PC-9 (cell line): ENCODE data around the gene FGD5. TPM values are rescaled to one million over a fixed set of nuclear protein-coding genes. Genes with fewer than 3 reads are reported as not detected.

Source experiments
- BruUV-seq: library from RNA; stranded (reverse); fragments of 400-500 nt; replicated peaks from 2 replicates; lab custom pipeline; 2021; lab: Mats Ljungman, UMichigan
- CTCF ChIA-PET: fragments of 300-600 bp; sonication (Branson Sonifier 250); formaldehyde crosslinking; loops from one replicate; lab custom pipeline; 2022; ENCODE audit warnings: antibody characterized with exemption; lab: Charles Lee
- POLR2A ChIA-PET: fragments of 300-600 bp; sonication (Branson Sonifier 250); formaldehyde crosslinking; loops from one replicate; lab custom pipeline; 2022; ENCODE audit warnings: antibody characterized with exemption; ENCODE audit not compliant: unreplicated experiment; lab: Charles Lee
- DNase-seq, 2 experiments: peaks; one replicate each; pipeline versions ENCODE4 v3.0.0 to v3.0.0-alpha.2; 2015 to 2022; ENCODE audit warnings: mixed read lengths in 1 of 2
- H2AFZ ChIP-seq: fragments of 200-600 bp; sonication (generic); 2 replicates; pipeline ENCODE4 v1.8.1; 2017; ENCODE audit warnings: antibody characterized with exemption
- H3F3A ChIP-seq: fragments of 200-600 bp; sonication (generic); 2 replicates; pipeline ENCODE4 v1.8.1; 2017; ENCODE audit warnings: antibody characterized with exemption, mild to moderate bottlenecking, low read depth; ENCODE audit not compliant: insufficient read depth
- H3K27ac ChIP-seq: fragments of 200-600 bp; sonication (generic); 2 replicates; pipeline ENCODE4 v1.6.1; 2016; ENCODE audit warnings: mixed run types
- H3K27me3 ChIP-seq: fragments of 200-600 bp; sonication (generic); 2 replicates; pipeline ENCODE4 v1.6.1; 2016; ENCODE audit warnings: low read depth, mixed run types; ENCODE audit not compliant: insufficient read depth
- H3K36me3 ChIP-seq: fragments of 200-600 bp; sonication (generic); 2 replicates; pipeline ENCODE4 v1.6.1; 2016; ENCODE audit warnings: low read depth, mixed run types
- H3K4me1 ChIP-seq: fragments of 200-600 bp; sonication (generic); replicated peaks from 2 replicates; pipeline ENCODE4 v1.6.1; 2016; ENCODE audit warnings: mixed run types; ENCODE audit not compliant: insufficient read depth
- H3K4me2 ChIP-seq: fragments of 200-600 bp; sonication (generic); 2 replicates; pipeline ENCODE4 v1.6.1; 2017; ENCODE audit warnings: mixed run types
- H3K4me3 ChIP-seq: fragments of 200-600 bp; sonication (generic); 2 replicates; pipeline ENCODE4 v1.6.1; 2016; ENCODE audit warnings: mixed run types
- H3K79me2 ChIP-seq: fragments of 200-600 bp; sonication (generic); 2 replicates; pipeline ENCODE4 v1.6.1; 2017; ENCODE audit warnings: low read depth, mixed run types
- H3K9me2 ChIP-seq: fragments of 200-600 bp; sonication (generic); 2 replicates; pipeline ENCODE4 v1.8.1; 2017; ENCODE audit warnings: mild to moderate bottlenecking; ENCODE audit not compliant: insufficient read depth
- H3K9me3 ChIP-seq: fragments of 200-600 bp; sonication (generic); 2 replicates; pipeline ENCODE4 v1.8.1; 2016; ENCODE audit warnings: low read depth; ENCODE audit not compliant: insufficient read depth
- H4K20me1 ChIP-seq: fragments of 200-600 bp; sonication (generic); 2 replicates; pipeline ENCODE4 v1.8.1; 2017; ENCODE audit not compliant: insufficient read depth
- CTCF ChIP-seq: fragments of 200-600 bp; sonication (generic); conservative IDR thresholded peaks from 2 replicates; pipeline ENCODE4 v1.6.1; 2017; ENCODE audit warnings: mixed run types, antibody characterized with exemption, mild to moderate bottlenecking, moderate library complexity
- EZH2 ChIP-seq: fragments of 200-600 bp; sonication (generic); IDR thresholded peaks from 2 replicates; pipeline ENCODE4 v1.8.0; 2017; ENCODE audit warnings: antibody characterized with exemption, low read depth
- intact Hi-C: fragments of 100-400 bp; cut with micrococcal nuclease; formaldehyde crosslinking; loops from one replicate; pipeline ENCODE4 v1.10.0; 2022; ENCODE audit not compliant: unreplicated experiment
- total RNA-seq: library from RNA; stranded (reverse); gene quantifications from 2 replicates; pipeline ENCODE4 v1.2.3, GENCODE V29; 2021

Gene FGD5
- total RNA-seq, 1 experiment from 2014 or later: not detected

- H3K79me2 ChIP-seq: no peaks in the 10 kb centered on the region
- no peaks in the 10 kb centered on the region for H3K9me3 ChIP-seq
- TF ChIP-seq CTCF: no peak
- no peak for TF ChIP-seq EZH2
- peaks cover 13% of the 10 kb centered on the region; the same call in 1 of the 2 replicates for H3K27me3 ChIP-seq
- no peaks in the 10 kb centered on the region for H4K20me1 ChIP-seq
- intact Hi-C loops: no loop called here
- no peak overlapping the region for H3K27ac ChIP-seq
- H3K36me3 ChIP-seq: no peaks in the 10 kb centered on the region
- DNase-seq: no peak
- no peak overlapping the region for H3K4me3 ChIP-seq
- no peaks in the 10 kb centered on the region for H3K4me1 ChIP-seq
- CTCF ChIA-PET: no interaction called here
- H3F3A ChIP-seq: no peaks in the 10 kb centered on the region
- no peak overlapping the region for H3K4me2 ChIP-seq
- no peaks in the 10 kb centered on the region for H3K9me2 ChIP-seq
- no peak overlapping the region for H2AFZ ChIP-seq
- BruUV-seq: no TSS peak
- POLR2A ChIA-PET: no interaction called here
These were observed 80.2 kb downstream of the FGD5 start for GRCh38 chr3:14898929-14899328.

GRCh38 chr3:14899993-14900618 is 81.3 kb downstream of the FGD5 start:
- H4K20me1 ChIP-seq: no peaks in the 10 kb centered on the region
- no peak for DNase-seq
- H3K79me2 ChIP-seq: no peaks in the 10 kb centered on the region
- intact Hi-C loops: no loop called here
- ChIA-PET CTCF (no interaction called here), POLR2A (no interaction called here)
- H3K9me3 ChIP-seq: peaks cover 3% of the 10 kb centered on the region
- no peaks in the 10 kb centered on the region for H3K36me3 ChIP-seq
- no peak overlapping the region for H3K27ac ChIP-seq
- H3K4me3 ChIP-seq: no peak overlapping the region
- TF ChIP-seq CTCF (no peak), EZH2 (no peak)
- H3K4me1 ChIP-seq: no peaks in the 10 kb centered on the region
- peaks cover 13% of the 10 kb centered on the region; the same call in 1 of the 2 replicates for H3K27me3 ChIP-seq
- no peak overlapping the region for H3K4me2 ChIP-seq
- H3K9me2 ChIP-seq: no peaks in the 10 kb centered on the region
- no TSS peak for BruUV-seq
- no peak overlapping the region for H2AFZ ChIP-seq
- no peaks in the 10 kb centered on the region for H3F3A ChIP-seq

GRCh38 chr3:14900881-14901873 is 82.4 kb downstream of the FGD5 start:
- Histone ChIP-seq H4K20me1 (no peaks in the 10 kb centered on the region), H3K79me2 (no peaks in the 10 kb centered on the region), H2AFZ (no peak overlapping the region), H3K9me3 (peaks cover 9% of the 10 kb centered on the region), H3K27me3 (peaks cover 13% of the 10 kb centered on the region; the same call in 1 of the 2 replicates), H3K4me2 (no peak overlapping the region), H3K4me1 (no peaks in the 10 kb centered on the region), H3K27ac (no peak overlapping the region), H3K4me3 (no peak overlapping the region), H3K9me2 (no peaks in the 10 kb centered on the region), H3K36me3 (no peaks in the 10 kb centered on the region), H3F3A (no peaks in the 10 kb centered on the region)
- intact Hi-C loops: no loop called here
- ChIA-PET CTCF (no interaction called here), POLR2A (no interaction called here)
- no peak for DNase-seq
- no TSS peak for BruUV-seq
- TF ChIP-seq CTCF (no peak), EZH2 (no peak)
